GM19468 (cell line): Measurements from ENCODE around the gene GLYATL1.

ENCODE experiments used
- ATAC-seq: cut with Tn5 transposase; IDR thresholded peaks from one replicate; pipeline ENCODE4 v1.9.1; 2021; ENCODE audit warnings: mild to moderate bottlenecking, moderate library complexity, moderate number of reproducible peaks; ENCODE audit not compliant: unreplicated experiment; ENCODE audit errors: extremely low read depth

Gene GLYATL1

GRCh38 chr11:58939277-58939676 is at the start of gene GLYATL1:
TSS of gene GLYATL1 (plus strand) at chr11:58939488. CDS start at chr11:58947088, 7,600 bp downstream.
- ATAC-seq = no peak

- no peak for ATAC-seq
These were observed 45.4 kb upstream of the GLYATL1 start for GRCh38 chr11:58893899-58894298.

- no peak for ATAC-seq
These were observed 41.2 kb upstream of the GLYATL1 start for GRCh38 chr11:58898106-58898505.

DNA sequence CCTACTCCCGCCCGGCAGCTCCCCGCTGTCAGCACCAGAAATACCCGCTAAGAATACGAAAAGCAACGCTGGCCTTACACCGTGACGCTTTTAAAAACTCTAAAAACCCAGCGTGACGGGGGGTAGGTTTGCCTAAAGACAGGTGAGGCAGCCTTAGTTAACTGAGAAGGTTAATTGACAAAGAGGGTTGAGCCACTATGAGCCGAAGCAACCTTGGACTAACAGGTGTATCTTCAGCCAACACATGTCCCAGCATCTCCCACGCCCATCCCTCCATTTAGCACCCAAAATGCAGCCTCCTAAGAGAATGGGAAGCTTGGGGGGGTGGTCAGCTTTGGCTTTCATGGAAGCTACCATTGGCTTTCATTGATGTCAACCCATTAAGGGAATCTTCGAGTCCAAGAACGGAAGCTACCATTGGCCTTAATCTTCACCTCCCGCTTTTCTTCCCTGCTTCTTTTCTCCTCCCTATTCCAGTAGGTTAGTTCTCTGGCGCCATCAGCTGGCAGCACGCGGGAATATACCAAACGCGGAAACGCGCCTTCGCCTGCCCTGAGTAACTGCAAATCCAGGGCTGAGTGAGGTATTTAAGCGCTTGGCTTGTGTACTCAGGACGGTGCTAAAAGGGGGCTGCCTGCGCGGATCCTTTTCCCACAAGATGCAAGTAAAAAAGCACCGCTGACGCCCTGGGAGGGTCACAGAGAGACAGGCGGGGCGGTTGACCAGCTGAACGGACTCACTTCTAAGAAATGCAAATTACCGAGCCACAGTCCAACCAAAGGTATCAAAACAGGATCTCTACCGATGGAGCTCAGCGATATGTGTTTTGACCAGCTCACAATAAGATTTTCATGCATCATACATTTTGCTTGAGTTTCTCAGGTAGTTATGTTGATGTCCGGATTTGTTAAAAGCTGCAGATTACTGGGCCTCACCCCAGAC is 38.5 kb upstream of the GLYATL1 start:
- ATAC-seq = no peak

- ATAC-seq = no peak
These were observed 36.4 kb upstream of the GLYATL1 start for GRCh38 chr11:58902881-58903280.

- ATAC-seq = no peak
These were observed 34.1 kb upstream of the GLYATL1 start for GRCh38 chr11:58905011-58905720.

DNA sequence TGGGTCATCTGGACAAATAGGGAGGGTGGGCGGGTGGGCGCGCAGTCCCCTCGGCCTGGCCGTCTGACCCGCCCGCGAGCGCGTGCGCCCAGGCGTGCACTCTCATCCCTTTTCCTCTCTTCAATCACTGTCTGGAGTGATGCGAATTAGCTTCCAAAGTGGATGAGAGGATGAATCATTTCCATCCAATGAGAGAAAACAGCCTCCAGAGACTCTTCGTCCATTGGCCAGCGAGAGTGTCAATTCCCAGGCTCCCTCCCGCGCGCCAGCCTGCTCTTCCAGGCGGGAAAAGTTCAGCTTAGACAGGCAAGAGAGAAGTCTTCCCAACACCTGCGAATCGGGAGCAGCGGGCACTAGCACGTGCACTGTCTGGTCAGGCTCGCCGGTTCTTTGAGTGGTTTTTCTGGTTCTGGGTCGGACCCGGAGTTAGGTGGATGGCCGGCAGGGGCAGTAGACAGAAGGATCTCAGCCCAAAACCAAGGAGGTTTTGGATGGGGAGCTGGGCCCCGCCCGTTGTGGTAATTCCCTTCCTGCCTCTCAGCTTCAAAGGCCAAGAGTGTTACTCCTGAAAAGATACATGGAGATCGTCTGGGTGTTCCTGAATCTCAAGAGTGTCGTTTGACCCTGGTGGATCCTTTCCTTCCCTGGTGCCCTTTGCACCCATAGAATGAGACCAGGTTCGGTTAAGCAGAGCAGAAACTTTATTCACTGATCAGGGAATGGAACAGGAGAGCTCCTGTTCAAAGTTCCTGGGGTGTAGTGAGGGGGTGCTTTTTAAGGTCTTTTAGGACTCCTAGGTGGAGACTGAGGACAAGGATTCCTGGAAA is 33.4 kb upstream of the GLYATL1 start:
- ATAC-seq = no peak

DNA sequence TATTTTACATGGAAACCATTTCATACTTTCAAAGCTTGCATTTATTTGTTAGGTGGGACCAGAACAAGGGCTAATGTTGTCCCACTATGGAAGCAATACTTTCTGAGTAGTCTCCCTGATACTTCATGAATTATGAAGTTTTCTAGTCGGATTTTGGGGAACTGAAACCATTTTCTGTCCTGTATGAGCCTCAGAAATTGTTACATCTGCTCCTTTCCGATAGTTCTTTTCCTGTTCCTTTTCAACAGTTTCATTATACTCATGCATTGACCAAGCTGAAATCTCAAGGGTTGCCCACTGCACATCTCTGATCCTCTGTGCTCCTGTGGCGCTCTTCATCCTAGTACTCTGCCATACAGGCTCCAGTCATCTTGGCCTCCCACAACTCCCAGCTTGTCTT is 31.5 kb upstream of the GLYATL1 start:
- no peak for ATAC-seq

GRCh38 chr11:58912124-58912523 is 27.2 kb upstream of the GLYATL1 start:
- no peak for ATAC-seq

GRCh38 chr11:58913685-58914084 is 25.6 kb upstream of the GLYATL1 start:
- ATAC-seq = no peak

GRCh38 chr11:58914821-58915543 is 24.3 kb upstream of the GLYATL1 start:
- ATAC-seq = no peak

DNA sequence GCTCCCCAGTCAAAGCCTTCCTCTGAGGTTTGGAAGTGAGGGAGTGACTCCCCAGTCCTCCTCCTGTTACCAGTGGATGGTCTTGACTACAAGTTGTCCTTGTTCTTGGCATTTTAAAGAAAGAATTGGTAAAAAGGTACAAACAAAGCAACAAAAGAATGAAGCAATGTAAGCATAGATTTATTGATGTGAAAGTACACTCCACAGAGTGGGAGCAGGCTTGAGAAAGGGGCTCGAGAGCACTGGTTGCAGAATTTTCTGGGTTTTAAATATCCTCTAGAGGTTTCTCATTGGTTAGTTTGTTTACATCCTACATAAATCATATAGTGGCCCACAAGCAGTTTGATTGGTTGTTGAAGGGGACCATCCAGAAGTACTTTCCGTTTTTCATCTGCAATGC is 22.7 kb upstream of the GLYATL1 start:
- ATAC-seq = no peak

GRCh38 chr11:58917159-58917783 is 22.0 kb upstream of the GLYATL1 start:
- ATAC-seq = no peak

- ATAC-seq = no peak
These were observed 19.7 kb upstream of the GLYATL1 start for GRCh38 chr11:58919561-58919960.

DNA sequence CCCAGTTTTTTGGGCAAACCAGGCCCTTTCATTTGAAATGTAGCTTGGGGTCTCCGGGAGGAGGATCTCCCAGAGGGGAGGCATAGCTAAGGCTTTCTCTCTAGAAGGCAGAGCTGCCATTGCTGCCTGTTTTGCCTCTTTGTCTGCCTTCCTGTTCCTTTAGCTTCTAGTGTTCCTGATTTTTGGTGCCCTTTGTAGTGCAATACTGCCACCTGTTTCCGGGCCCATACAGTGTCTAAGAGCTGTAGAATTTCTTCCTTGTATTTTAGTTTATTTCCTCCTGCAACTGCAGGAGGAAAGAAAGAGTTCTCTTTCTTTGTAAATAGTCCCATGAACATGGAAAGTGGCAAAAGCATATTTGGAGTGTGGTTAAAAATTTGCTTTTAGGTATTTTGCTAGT is 19.3 kb upstream of the GLYATL1 start:
- ATAC-seq = no peak

DNA sequence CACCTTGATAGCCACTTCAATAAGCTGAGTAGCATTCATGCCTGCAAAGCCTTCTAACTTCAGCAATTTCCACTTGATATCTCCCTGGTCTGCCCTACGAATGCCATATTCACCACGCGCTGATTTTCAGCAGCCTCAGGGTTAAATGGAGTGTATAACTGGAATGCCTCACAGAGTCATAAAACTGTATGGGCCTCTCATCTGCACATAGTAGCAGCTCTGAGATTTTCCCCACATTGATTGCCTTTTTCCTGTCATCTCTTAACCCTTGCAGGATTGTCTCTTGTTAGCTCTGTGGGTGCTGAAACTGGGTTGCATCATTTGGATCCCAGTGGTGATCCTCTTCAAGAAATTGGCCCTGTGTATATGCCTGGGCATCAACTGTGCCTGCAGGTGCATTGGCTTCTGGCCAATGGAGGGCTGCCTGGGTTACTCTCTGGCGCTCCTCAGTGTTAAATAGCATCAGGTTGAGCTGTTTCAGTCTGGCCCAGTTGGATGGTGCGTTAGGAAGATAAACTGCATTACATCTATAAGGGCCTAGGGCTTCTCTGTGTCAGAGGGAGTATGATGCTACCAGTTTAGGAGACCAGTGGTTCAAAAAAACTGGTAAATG is 17.4 kb upstream of the GLYATL1 start:
- no peak for ATAC-seq

DNA sequence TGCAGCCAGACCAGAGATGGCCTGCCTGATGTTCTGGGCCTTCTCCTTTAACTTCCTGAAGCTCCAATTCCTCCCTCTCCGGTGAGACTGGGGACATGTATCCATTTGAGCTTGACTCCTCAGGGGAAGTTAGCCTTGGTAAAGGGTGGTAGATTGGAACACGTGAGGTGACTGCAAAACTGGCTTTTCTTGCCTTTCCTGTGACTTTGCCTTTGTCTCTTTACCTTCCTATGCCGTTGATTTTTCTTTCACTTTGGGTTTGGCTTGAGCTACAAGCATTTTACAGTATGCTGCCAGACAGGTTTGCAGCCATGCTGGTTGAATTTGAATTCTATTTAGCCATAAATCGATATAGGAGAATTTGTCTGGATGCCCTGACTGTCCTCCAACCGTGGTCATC is 16.8 kb upstream of the GLYATL1 start:
- ATAC-seq = no peak

- peak; percentile 56 for ATAC-seq
These were observed 15.9 kb upstream of the GLYATL1 start for GRCh38 chr11:58923300-58923788.

GRCh38 chr11:58924230-58924629 is 15.1 kb upstream of the GLYATL1 start:
- no peak for ATAC-seq
